H54 (cell line): ENCODE data around the gene MARCKS.

Experiments
- DNase-seq: peaks from one replicate; pipeline ENCODE4 v3.0.0; 2011; ENCODE audit warnings: low spot score, mixed read lengths; ENCODE audit not compliant: insufficient read length
- FAIRE-seq: peaks from 3 replicates; lab custom pipeline; 2011; peaks lifted over from hg19 to GRCh38; lab: Jason Lieb, UNC
- POLR2A ChIP-seq: IDR thresholded peaks from 2 replicates; pipeline ENCODE4 v1.6.1; 2011; ENCODE audit warnings: low read depth, mild to moderate bottlenecking, low read length

MARCKS gene

GRCh38 chr6:113856625-113857555, at the start of gene MARCKS:
Gene MARCKS (plus strand): TSS chr6:113857345. CDS start chr6:113857746, 401 bp downstream.
- TF ChIP-seq POLR2A, result peak; percentile 28; the same call in 1 of the 2 replicates
- FAIRE-seq, result no peak
- no peak for DNase-seq

- DNase-seq (no peak), FAIRE-seq (no peak)
- no peak for TF ChIP-seq POLR2A
Observed at GRCh38 chr6:113809826-113810225, 47.3 kb upstream of the MARCKS start.

GRCh38 chr6:113813142-113813541, 44.0 kb upstream of the MARCKS start:
- TF ChIP-seq POLR2A, result no peak
- FAIRE-seq, result no peak

GRCh38 chr6:113818578-113818977, 38.6 kb upstream of the MARCKS start:
- no peak for FAIRE-seq
- TF ChIP-seq POLR2A, result no peak

More at GRCh38 chr6:113813142-113813541, 44.0 kb upstream of the MARCKS start:
- DNase-seq, result peak; percentile 6

GRCh38 chr6:113819169-113819830, 37.8 kb upstream of the MARCKS start:
- DNase-seq (no peak), FAIRE-seq (no peak)
- no peak for TF ChIP-seq POLR2A

More at GRCh38 chr6:113818578-113818977, 38.6 kb upstream of the MARCKS start:
- DNase-seq, result no peak

- TF ChIP-seq POLR2A, result no peak
- FAIRE-seq (no peak), DNase-seq (no peak)
Observed at GRCh38 chr6:113820761-113821160, 36.4 kb upstream of the MARCKS start.

GRCh38 chr6:113821445-113821844, 35.7 kb upstream of the MARCKS start:
- FAIRE-seq (no peak), DNase-seq (no peak)
- no peak for TF ChIP-seq POLR2A

GRCh38 chr6:113823916-113824315, 33.2 kb upstream of the MARCKS start:
- TF ChIP-seq POLR2A, result no peak
- FAIRE-seq (no peak), DNase-seq (no peak)

GRCh38 chr6:113824411-113824810, 32.7 kb upstream of the MARCKS start:
- FAIRE-seq (no peak), DNase-seq (no peak)
- TF ChIP-seq POLR2A, result no peak

- DNase-seq, result no peak
- FAIRE-seq, result no peak
- TF ChIP-seq POLR2A, result no peak
Observed at GRCh38 chr6:113824866-113825265, 32.3 kb upstream of the MARCKS start.

GRCh38 chr6:113825781-113826180, 31.4 kb upstream of the MARCKS start:
- no peak for TF ChIP-seq POLR2A
- FAIRE-seq (no peak), DNase-seq (no peak)

- DNase-seq (no peak), FAIRE-seq (no peak)
- no peak for TF ChIP-seq POLR2A
Observed at GRCh38 chr6:113828984-113829695, 28.0 kb upstream of the MARCKS start.

- DNase-seq (no peak), FAIRE-seq (no peak)
- no peak for TF ChIP-seq POLR2A
Observed at GRCh38 chr6:113829696-113830045, 27.5 kb upstream of the MARCKS start.

- FAIRE-seq (no peak), DNase-seq (no peak)
- TF ChIP-seq POLR2A, result no peak
Observed at GRCh38 chr6:113830140-113830539, 27.0 kb upstream of the MARCKS start.
